Smooth muscle cell (in vitro differentiated cells): ENCODE measurements around the gene SLC50A1. TPM values are rescaled to one million over a fixed set of nuclear protein-coding genes. Genes with fewer than 3 reads are reported as not detected.

ENCODE experiments used
- DNase-seq: peaks from one replicate; lab custom pipeline; 2025; ENCODE audit not compliant: unreplicated experiment; lab: John Stamatoyannopoulos, UW
- H2AFZ ChIP-seq: fragments of 200-600 bp; sonication (generic); 2 replicates; pipeline ENCODE4 v1.6.0; 2016; ENCODE audit warnings: antibody characterized with exemption, low read depth, mild to moderate bottlenecking
- H3F3A ChIP-seq: fragments of 200-600 bp; sonication (generic); 2 replicates; pipeline ENCODE4 v1.6.0; 2017; ENCODE audit warnings: antibody characterized with exemption, low read depth
- H3K27ac ChIP-seq: fragments of 200-600 bp; sonication (generic); 2 replicates; pipeline ENCODE4 v1.5.1; 2016; ENCODE audit warnings: low read depth, mild to moderate bottlenecking
- H3K27me3 ChIP-seq: fragments of 200-600 bp; sonication (generic); 2 replicates; pipeline ENCODE4 v1.6.1; 2016; ENCODE audit warnings: low read depth, mild to moderate bottlenecking
- H3K36me3 ChIP-seq: fragments of 200-600 bp; sonication (generic); 2 replicates; pipeline ENCODE4 v1.5.1; 2016; ENCODE audit warnings: low read depth
- H3K4me1 ChIP-seq: fragments of 200-600 bp; sonication (generic); 2 replicates; pipeline ENCODE4 v1.5.1; 2016; ENCODE audit warnings: low read depth
- H3K4me2 ChIP-seq: fragments of 200-600 bp; sonication (generic); 2 replicates; pipeline ENCODE4 v1.6.0; 2016; ENCODE audit warnings: mild to moderate bottlenecking
- H3K4me3 ChIP-seq: fragments of 200-600 bp; sonication (generic); 2 replicates; pipeline ENCODE4 v1.5.1; 2016; ENCODE audit warnings: mild to moderate bottlenecking
- H3K79me2 ChIP-seq: fragments of 200-600 bp; sonication (generic); 2 replicates; pipeline ENCODE4 v1.6.0; 2016; ENCODE audit warnings: low read depth, mild to moderate bottlenecking
- H3K9ac ChIP-seq: fragments of 200-600 bp; sonication (generic); 2 replicates; pipeline ENCODE4 v1.6.0; 2016; ENCODE audit warnings: low read depth
- H3K9me3 ChIP-seq: fragments of 200-600 bp; sonication (generic); replicated peaks from 2 replicates; pipeline ENCODE4 v1.5.1; 2016; ENCODE audit warnings: low read depth
- H4K20me1 ChIP-seq: fragments of 200-600 bp; sonication (generic); 2 replicates; pipeline ENCODE4 v1.6.0; 2016; ENCODE audit warnings: low read depth
- CTCF ChIP-seq: fragments of 200-600 bp; sonication (generic); IDR thresholded peaks from 2 replicates; pipeline ENCODE4 v1.5.1; 2017; ENCODE audit warnings: borderline replicate concordance, mild to moderate bottlenecking, antibody characterized with exemption; ENCODE audit not compliant: insufficient read depth, poor library complexity, severe bottlenecking
- WGBS: methylation state at CpG from one replicate; pipeline ENCODE4 v1.1.7; 2016; ENCODE audit warnings: low lambda C conversion rate; 5-methylcytosine and 5-hydroxymethylcytosine counted together
- polyA plus RNA-seq: library from polyadenylated mRNA; unstranded; fragments of >200 nt; fragmentation: Nextera tagmentation; extraction: Ambion mirVana; gene quantifications from 2 replicates; pipeline ENCODE4 v1.2.1, GENCODE V29; 2016
- total RNA-seq: library from RNA; depleted of rRNA; stranded (reverse); fragments of >200 nt; gene quantifications from 2 replicates; pipeline ENCODE4 v1.2.3, GENCODE V29; 2014

SLC50A1 gene
- total and polyA plus RNA-seq, 2 experiments from 2014 or later, result 44.7 to 98.0 TPM

- Histone ChIP-seq H4K20me1 (no peaks in the 10 kb centered on the region), H3F3A (no peaks in the 10 kb centered on the region), H3K9ac (peak within 1 kb of the TSS; percentile 91), H3K4me2 (peak within 1 kb of the TSS; percentile 87), H3K4me3 (peak within 1 kb of the TSS; percentile 74), H3K4me1 (peaks cover 5% of the 10 kb centered on the region), H2AFZ (peak within 1 kb of the TSS; percentile 79), H3K27ac (peak within 1 kb of the TSS; percentile 82), H3K79me2 (peaks cover 16% of the 10 kb centered on the region), H3K9me3 (no peaks in the 10 kb centered on the region), H3K27me3 (no peaks in the 10 kb centered on the region), H3K36me3 (no peaks in the 10 kb centered on the region)
- DNase-seq, result no peak
- WGBS, result 2% methylated on average over 30 of the region's 38 CpGs
- no peak for TF ChIP-seq CTCF
These were observed 38.0 kb downstream of the SLC50A1 start, which contains the start of gene TRIM46 for GRCh38 chr1:155173478-155174323. Gene TRIM46 (plus strand): TSS chr1:155173849. CDS start chr1:155173967, 118 bp downstream.

GRCh38 chr1:155174324-155175280 lies 39.0 kb downstream of the SLC50A1 start:
- Histone ChIP-seq H3K27me3 (no peaks in the 10 kb centered on the region), H3K27ac (no peak overlapping the region), H3K36me3 (no peaks in the 10 kb centered on the region), H3K9me3 (no peaks in the 10 kb centered on the region), H3K4me1 (peaks cover 5% of the 10 kb centered on the region), H3F3A (no peaks in the 10 kb centered on the region), H3K4me2 (peak overlapping the region; percentile 87), H3K79me2 (peaks cover 16% of the 10 kb centered on the region), H4K20me1 (no peaks in the 10 kb centered on the region), H3K4me3 (peak overlapping the region; percentile 74), H2AFZ (no peak overlapping the region), H3K9ac (no peak overlapping the region)
- WGBS, result 16% methylated on average over 18 of the region's 35 CpGs
- no peak for DNase-seq
- no peak for TF ChIP-seq CTCF

- DNase-seq, result no peak
- Histone ChIP-seq H4K20me1 (no peaks in the 10 kb centered on the region), H2AFZ (no peak overlapping the region), H3F3A (no peaks in the 10 kb centered on the region), H3K4me1 (peaks cover 5% of the 10 kb centered on the region), H3K9me3 (no peaks in the 10 kb centered on the region), H3K79me2 (peaks cover 16% of the 10 kb centered on the region), H3K27me3 (no peaks in the 10 kb centered on the region), H3K4me3 (no peak overlapping the region), H3K36me3 (no peaks in the 10 kb centered on the region), H3K9ac (no peak overlapping the region), H3K27ac (no peak overlapping the region), H3K4me2 (no peak overlapping the region)
- WGBS, result 88% methylated on average over 6 of the region's 12 CpGs
- TF ChIP-seq CTCF, result no peak
These were observed 39.8 kb downstream of the SLC50A1 start for GRCh38 chr1:155175281-155175926.
